GM15510 (cell line): ENCODE measurements around the gene OAT.

Source experiments
- POLR2A ChIP-seq: IDR thresholded peaks from 3 replicates; pipeline ENCODE4 v1.6.1; 2011; ENCODE audit warnings: borderline replicate concordance; ENCODE audit not compliant: insufficient read length; ENCODE audit errors: extremely low read depth

The OAT gene

GRCh38 chr10:124389613-124390361, 28.9 kb downstream of the OAT start:
- no peak for TF ChIP-seq POLR2A

- no peak for TF ChIP-seq POLR2A
These were observed 29.7 kb downstream of the OAT start for GRCh38 chr10:124388823-124389612.

GRCh38 chr10:124388476-124388822, 30.3 kb downstream of the OAT start:
- no peak for TF ChIP-seq POLR2A

DNA sequence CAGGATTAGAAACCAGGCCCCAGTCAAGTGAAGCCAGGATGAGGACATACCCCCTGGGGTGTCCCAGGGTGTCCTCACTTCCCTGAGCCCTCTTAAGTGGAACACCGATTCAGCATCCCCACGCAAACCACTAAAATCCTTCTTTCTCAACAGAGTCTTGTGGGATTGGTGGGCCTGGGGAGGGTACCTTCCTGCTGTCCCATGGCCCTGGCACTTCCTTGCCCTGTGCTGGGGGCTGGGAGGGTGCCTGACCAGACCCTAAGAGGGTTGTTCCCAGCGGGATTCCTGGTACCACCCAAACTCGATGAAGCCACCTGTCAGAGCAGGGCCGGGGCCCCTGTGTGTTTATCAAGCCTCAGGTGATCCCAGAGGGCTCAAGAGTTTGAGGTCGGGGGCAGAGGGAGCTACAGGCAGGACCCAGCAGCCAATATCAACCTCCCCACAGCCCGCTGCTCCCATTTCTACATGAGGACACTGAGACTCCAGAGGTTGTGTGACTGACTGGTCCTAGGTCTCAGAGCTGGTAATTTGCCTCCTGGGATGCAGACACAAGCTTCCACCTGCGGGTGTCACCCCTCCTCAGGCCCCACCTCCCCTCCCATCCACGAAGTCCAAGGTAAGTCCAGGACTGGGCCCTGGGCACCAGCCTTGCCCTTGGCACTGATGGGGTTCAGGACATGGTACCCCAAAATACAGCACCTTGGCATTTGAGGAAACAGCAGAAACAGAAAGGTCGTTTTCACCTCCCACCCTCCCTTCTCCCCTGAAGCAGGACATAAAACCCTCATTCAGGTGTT, 31.4 kb downstream of the OAT start:
- TF ChIP-seq POLR2A = no peak

- TF ChIP-seq POLR2A = no peak
These were observed 32.3 kb downstream of the OAT start for GRCh38 chr10:124386186-124387077.

- TF ChIP-seq POLR2A = no peak
These were observed 33.0 kb downstream of the OAT start for GRCh38 chr10:124385627-124386185.

DNA sequence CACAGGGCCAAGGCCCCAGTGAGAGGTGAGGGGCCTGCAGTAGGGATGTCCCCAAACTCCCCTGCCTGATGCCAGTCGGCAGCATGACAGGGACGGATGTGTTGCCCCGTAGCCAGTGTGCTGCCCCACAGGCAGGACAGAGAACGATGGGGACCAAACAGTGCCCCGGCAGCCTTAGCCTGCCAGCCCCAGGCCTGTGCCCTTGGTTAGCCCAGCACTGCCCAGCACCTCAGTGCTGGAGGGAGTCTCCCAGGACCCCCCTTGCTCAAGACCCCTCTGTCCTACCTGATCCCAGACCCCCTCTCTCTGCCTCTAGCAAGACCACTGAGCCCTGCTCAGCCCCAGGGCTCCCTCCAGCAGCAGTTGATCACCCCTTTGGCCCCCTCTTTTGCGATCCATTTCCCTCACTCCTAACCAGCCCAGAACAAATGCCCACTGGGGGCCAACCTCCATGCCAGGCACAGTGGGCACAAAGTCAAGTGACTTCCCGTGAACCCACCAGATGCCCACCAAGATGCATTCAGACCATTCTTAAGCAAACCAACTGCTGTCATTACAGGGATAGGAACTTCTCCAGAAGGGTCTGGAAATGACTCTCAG, 34.0 kb downstream of the OAT start:
- no peak for TF ChIP-seq POLR2A

- TF ChIP-seq POLR2A = no peak
These were observed 34.6 kb downstream of the OAT start for GRCh38 chr10:124384172-124384571.

GRCh38 chr10:124383496-124383895, 35.2 kb downstream of the OAT start:
- TF ChIP-seq POLR2A = no peak

DNA sequence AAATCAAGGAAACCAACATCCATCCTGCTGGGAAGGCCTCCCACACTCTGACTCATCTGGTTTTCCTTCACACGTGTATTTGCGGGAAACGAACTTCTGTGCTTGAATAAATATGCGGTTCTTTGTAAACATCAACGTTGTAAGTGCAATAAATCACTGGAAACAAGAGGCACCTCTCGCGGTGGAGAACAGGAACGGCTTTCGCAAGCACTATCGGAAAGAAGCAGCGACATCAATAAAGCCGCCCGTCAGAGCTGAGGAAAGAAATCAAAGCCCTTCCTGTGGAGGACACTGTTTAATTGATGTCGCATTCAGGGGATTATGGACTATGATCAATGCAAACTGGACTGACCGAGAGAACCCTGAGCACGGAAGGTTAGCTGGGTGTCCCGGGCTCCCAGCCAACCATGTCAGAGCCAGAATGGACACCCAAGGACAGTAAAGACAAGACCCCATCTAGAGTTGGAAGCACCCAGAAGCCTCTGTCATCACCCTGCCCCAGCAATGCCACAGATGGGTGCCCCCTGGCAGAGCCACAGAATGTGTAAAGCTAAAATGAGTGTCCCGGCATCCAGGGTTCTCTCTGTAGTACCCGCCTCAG, 37.6 kb downstream of the OAT start:
- TF ChIP-seq POLR2A = no peak

DNA sequence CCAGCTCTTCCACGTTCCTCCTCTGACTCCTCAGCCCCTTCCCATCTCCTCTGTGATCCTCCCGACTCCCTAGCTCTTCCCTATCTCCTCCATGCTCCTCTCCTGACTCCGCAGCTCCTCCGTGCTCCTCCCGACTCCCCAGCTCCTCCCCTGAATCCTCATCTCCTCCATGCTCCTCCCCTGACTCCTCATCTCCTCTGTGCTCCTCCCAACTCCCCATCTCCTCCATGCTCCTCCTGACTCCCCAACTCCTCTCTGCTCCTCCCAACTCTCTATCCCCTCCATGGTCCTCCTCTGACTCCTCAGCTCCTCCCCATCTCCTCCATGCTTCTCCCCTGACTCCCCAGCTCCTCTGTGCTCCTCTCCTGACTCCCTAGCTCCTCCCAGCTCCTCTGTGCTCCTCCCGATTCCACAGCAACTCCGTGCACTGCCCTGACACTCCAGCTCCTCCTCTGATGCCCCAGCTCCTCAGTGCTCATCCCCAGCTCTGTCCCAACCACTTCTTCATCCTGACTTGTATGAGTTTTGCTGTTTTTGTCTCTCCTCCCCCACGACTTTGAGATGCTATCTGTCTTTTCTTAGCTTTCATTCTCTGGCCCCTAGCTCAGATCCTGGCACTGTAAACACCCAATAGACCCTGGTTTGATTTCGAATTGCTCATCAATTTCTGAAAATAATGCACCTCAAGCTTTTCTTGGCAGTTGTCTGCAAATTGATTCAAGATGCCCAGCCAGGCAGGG, 38.3 kb downstream of the OAT start:
- no peak for TF ChIP-seq POLR2A

- no peak for TF ChIP-seq POLR2A
These were observed 39.0 kb downstream of the OAT start for GRCh38 chr10:124379609-124380193.

- no peak for TF ChIP-seq POLR2A
These were observed 39.7 kb downstream of the OAT start for GRCh38 chr10:124378881-124379471.

DNA sequence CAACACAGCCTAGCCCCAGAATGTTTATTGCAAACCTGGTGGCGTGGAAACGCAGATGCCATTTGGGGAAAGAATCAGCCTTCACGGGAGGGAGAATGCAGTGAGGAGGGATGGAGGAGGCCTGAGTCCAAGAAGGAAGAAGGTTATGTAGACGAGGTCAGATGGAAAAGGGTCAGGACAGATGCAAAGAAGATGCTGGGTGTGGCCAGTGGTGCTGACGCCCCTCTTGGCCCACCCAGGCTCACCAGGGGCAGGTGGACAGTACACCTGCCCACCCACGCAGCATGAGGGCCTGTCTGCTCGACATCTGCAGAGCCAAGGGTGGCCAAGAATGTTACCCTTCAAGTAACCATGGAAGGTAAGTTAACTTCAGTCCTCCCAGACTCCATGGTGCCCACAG, 40.5 kb downstream of the OAT start:
- no peak for TF ChIP-seq POLR2A
